ENCODE data around the gene MYRF. TPM values are rescaled to one million over a fixed set of nuclear protein-coding genes. Genes with fewer than 3 reads are reported as not detected.

The MYRF gene
- total and polyA plus RNA-seq, 9 of the 15 experiments (the other 6 are each of a cell fraction or from before 2014, with no cell fraction given) = 2.3 to 25.8 (median 7.1) TPM

- TF ChIP-seq CLOCK (CRISPR knock-in tag; IDR thresholded peaks at IDR 0.05; ENCODE audit: borderline replicate concordance) (no peak), PHF21A (IDR thresholded peaks at IDR 0.05; ENCODE audit: borderline replicate concordance, low read depth) (peak; percentile 59; the same call in 1 of the 2 replicates), RBM39 (optimal IDR thresholded peaks at IDR 0.05; ENCODE audit: low read depth, low read length) (no peak), KAT8 (IDR thresholded peaks at IDR 0.05; ENCODE audit: low read depth) (no peak), CSDE1 (IDR thresholded peaks at IDR 0.05) (no peak), NR3C1 (CRISPR knock-in tag; IDR thresholded peaks at IDR 0.05) (peak; percentile 89; the same call in 1 of the 2 replicates), NCOR1 (IDR thresholded peaks at IDR 0.05) (peak; percentile 61; the same call in 1 of the 2 replicates)
- TF ChIP-seq, protein P1, sequence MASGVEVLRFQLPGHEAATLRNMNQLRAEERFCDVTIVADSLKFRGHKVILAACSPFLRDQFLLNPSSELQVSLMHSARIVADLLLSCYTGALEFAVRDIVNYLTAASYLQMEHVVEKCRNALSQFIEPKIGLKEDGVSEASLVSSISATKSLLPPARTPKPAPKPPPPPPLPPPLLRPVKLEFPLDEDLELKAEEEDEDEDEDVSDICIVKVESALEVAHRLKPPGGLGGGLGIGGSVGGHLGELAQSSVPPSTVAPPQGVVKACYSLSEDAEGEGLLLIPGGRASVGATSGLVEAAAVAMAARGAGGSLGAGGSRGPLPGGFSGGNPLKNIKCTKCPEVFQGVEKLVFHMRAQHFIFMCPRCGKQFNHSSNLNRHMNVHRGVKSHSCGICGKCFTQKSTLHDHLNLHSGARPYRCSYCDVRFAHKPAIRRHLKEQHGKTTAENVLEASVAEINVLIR (CRISPR knock-in tag; IDR thresholded peaks at IDR 0.05) = peak; percentile 68
- TF ChIP-seq, protein P2, sequence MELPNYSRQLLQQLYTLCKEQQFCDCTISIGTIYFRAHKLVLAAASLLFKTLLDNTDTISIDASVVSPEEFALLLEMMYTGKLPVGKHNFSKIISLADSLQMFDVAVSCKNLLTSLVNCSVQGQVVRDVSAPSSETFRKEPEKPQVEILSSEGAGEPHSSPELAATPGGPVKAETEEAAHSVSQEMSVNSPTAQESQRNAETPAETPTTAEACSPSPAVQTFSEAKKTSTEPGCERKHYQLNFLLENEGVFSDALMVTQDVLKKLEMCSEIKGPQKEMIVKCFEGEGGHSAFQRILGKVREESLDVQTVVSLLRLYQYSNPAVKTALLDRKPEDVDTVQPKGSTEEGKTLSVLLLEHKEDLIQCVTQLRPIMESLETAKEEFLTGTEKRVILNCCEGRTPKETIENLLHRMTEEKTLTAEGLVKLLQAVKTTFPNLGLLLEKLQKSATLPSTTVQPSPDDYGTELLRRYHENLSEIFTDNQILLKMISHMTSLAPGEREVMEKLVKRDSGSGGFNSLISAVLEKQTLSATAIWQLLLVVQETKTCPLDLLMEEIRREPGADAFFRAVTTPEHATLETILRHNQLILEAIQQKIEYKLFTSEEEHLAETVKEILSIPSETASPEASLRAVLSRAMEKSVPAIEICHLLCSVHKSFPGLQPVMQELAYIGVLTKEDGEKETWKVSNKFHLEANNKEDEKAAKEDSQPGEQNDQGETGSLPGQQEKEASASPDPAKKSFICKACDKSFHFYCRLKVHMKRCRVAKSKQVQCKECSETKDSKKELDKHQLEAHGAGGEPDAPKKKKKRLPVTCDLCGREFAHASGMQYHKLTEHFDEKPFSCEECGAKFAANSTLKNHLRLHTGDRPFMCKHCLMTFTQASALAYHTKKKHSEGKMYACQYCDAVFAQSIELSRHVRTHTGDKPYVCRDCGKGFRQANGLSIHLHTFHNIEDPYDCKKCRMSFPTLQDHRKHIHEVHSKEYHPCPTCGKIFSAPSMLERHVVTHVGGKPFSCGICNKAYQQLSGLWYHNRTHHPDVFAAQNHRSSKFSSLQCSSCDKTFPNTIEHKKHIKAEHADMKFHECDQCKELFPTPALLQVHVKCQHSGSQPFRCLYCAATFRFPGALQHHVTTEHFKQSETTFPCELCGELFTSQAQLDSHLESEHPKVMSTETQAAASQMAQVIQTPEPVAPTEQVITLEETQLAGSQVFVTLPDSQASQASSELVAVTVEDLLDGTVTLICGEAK (IDR thresholded peaks at IDR 0.05) = no peak
- TF ChIP-seq, protein P2 (CRISPR knock-in tag; IDR thresholded peaks at IDR 0.05) = no peak
- TF ChIP-seq, protein P3, sequence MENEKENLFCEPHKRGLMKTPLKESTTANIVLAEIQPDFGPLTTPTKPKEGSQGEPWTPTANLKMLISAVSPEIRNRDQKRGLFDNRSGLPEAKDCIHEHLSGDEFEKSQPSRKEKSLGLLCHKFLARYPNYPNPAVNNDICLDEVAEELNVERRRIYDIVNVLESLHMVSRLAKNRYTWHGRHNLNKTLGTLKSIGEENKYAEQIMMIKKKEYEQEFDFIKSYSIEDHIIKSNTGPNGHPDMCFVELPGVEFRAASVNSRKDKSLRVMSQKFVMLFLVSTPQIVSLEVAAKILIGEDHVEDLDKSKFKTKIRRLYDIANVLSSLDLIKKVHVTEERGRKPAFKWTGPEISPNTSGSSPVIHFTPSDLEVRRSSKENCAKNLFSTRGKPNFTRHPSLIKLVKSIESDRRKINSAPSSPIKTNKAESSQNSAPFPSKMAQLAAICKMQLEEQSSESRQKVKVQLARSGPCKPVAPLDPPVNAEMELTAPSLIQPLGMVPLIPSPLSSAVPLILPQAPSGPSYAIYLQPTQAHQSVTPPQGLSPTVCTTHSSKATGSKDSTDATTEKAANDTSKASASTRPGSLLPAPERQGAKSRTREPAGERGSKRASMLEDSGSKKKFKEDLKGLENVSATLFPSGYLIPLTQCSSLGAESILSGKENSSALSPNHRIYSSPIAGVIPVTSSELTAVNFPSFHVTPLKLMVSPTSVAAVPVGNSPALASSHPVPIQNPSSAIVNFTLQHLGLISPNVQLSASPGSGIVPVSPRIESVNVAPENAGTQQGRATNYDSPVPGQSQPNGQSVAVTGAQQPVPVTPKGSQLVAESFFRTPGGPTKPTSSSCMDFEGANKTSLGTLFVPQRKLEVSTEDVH (IDR thresholded peaks at IDR 0.05; ENCODE audit: low read depth, partially characterized antibody) = no peak
These were observed 64.5 kb downstream of the MYRF start, which contains the start of gene FADS1 (continued) for GRCh38 chr11:61816736-61817455.

All from K562 (cell line).